Adrenal gland (tissue), 5 donors: ENCODE results near the gene ZNF337.

Experiments used
- POLR2A ChIP-seq, 2 donors: fragments of 450-650 bp; IDR thresholded peaks; one replicate each; pipeline ENCODE4 v1.6.1; 2017; ENCODE audit warnings: antibody characterized with exemption in 2 of 2, mild to moderate bottlenecking in 2 of 2, moderate library complexity in 1 of 2
- TF ChIP-seq, protein P1 (sequence below), 6 experiments: fragments of 450-650 bp in 4 of 6; fragments of 200-600 bp in 2 of 6; sonication (generic) in 1 of 6; IDR thresholded peaks; 1 replicate in 5 of 6; 2 replicates in 1 of 6; pipeline versions ENCODE4 v1.5.1 to v1.8.0; 2016 to 2021; ENCODE audit warnings: antibody characterized with exemption in 6 of 6, mild to moderate bottlenecking in 2 of 6, moderate library complexity in 1 of 6
- donor health status: DM: no; HTN: no; CAD: no.

- TF ChIP-seq, protein P1, sequence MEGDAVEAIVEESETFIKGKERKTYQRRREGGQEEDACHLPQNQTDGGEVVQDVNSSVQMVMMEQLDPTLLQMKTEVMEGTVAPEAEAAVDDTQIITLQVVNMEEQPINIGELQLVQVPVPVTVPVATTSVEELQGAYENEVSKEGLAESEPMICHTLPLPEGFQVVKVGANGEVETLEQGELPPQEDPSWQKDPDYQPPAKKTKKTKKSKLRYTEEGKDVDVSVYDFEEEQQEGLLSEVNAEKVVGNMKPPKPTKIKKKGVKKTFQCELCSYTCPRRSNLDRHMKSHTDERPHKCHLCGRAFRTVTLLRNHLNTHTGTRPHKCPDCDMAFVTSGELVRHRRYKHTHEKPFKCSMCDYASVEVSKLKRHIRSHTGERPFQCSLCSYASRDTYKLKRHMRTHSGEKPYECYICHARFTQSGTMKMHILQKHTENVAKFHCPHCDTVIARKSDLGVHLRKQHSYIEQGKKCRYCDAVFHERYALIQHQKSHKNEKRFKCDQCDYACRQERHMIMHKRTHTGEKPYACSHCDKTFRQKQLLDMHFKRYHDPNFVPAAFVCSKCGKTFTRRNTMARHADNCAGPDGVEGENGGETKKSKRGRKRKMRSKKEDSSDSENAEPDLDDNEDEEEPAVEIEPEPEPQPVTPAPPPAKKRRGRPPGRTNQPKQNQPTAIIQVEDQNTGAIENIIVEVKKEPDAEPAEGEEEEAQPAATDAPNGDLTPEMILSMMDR (IDR thresholded peaks at IDR 0.05) = no peak
- TF ChIP-seq POLR2A (IDR thresholded peaks at IDR 0.05) = no peak
Observed at GRCh38 chr20:25626779-25627178, 69.9 kb downstream of the ZNF337 start.
